K562 (cell line): Measurements from ENCODE around the gene NAP1L4. TPM values are rescaled to one million over a fixed set of nuclear protein-coding genes. Genes with fewer than 3 reads are reported as not detected.
A peak's percentile ranks its signal among the peaks of the same experiment; 100 is the strongest.

Source experiments
- ADNP ChIP-seq: fragments of 200-800 bp; sonication (Bioruptor generic); IDR thresholded peaks from 2 replicates; pipeline ENCODE4 v1.6.1; 2016; ENCODE audit warnings: missing genetic modification characterization, missing compliant biosample characterization
- GATAD2B ChIP-seq: fragments of 450-650 bp; IDR thresholded peaks from 2 replicates; pipeline ENCODE4 v1.6.1; 2017; ENCODE audit warnings: mild to moderate bottlenecking, borderline replicate concordance
- MAFG ChIP-seq: fragments of 450-650 bp; conservative IDR thresholded peaks from 2 replicates; pipeline ENCODE4 v1.6.1; 2016; ENCODE audit warnings: missing genetic modification characterization, missing compliant biosample characterization
- MGA ChIP-seq: fragments of 450-650 bp; IDR thresholded peaks from 2 replicates; pipeline ENCODE4 v1.6.1; 2016; ENCODE audit warnings: mild to moderate bottlenecking, moderate library complexity
- MLX ChIP-seq, 2 experiments: fragments of 450-650 bp in 1 of 2; sonication (generic) in 1 of 2; formaldehyde crosslinking; conservative IDR thresholded peaks; 2 replicates each; pipeline versions ENCODE4 v1.4.0 to v1.8.1; 2020 to 2022; ENCODE audit warnings: mild to moderate bottlenecking in 1 of 2, missing genetic modification reagents in 1 of 2
- RBM22 ChIP-seq: fragments of 200-400 bp; formaldehyde crosslinking; IDR thresholded peaks from 2 replicates; pipeline ENCODE4 v1.6.1; 2018; ENCODE audit warnings: low read length, low read depth; ENCODE audit not compliant: poor library complexity, severe bottlenecking
- SMAD1 ChIP-seq: fragments of 150-350 bp; IDR thresholded peaks from 2 replicates; pipeline ENCODE4 v1.6.1; 2014; ENCODE audit warnings: low read length, low read depth; ENCODE audit not compliant: partially characterized antibody
- THRAP3 ChIP-seq: fragments of 450-650 bp; IDR thresholded peaks from 2 replicates; pipeline ENCODE4 v1.6.1; 2016; ENCODE audit warnings: mild to moderate bottlenecking, inconsistent platforms, borderline replicate concordance
- USF1 ChIP-seq: sonication (generic); formaldehyde crosslinking; IDR thresholded peaks from 2 replicates; pipeline ENCODE4 v1.9.0; 2022; ENCODE audit warnings: mild to moderate bottlenecking, missing genetic modification reagents
- ZBTB2 ChIP-seq: fragments of 450-650 bp; IDR thresholded peaks from 2 replicates; pipeline ENCODE4 v1.6.1; 2016; ENCODE audit warnings: antibody characterized with exemption
- ZBTB7A ChIP-seq: IDR thresholded peaks from 2 replicates; pipeline ENCODE4 v1.6.1; 2011; ENCODE audit warnings: low read depth, mild to moderate bottlenecking, low read length, moderate library complexity, borderline replicate concordance; ENCODE audit not compliant: control insufficient read depth
- ZNF146 ChIP-seq: IDR thresholded peaks from one replicate; pipeline ENCODE4 v1.6.1; 2018; ENCODE audit warnings: missing compliant biosample characterization; ENCODE audit not compliant: unreplicated experiment
- polyA plus RNA-seq, 8 experiments: library from polyadenylated mRNA; depleted of rRNA in 4 of 8; stranded (reverse) in 5 of 8; unstranded in 3 of 8; fragments of >200 nt; fragmentation: Nextera tagmentation in 2 of 8; fragmentation: Illumina TruSeq in 1 of 8; extraction: Ambion mirVana in 2 of 8; extraction: Trizol in 1 of 8; gene quantifications; 2 replicates each; pipeline versions ENCODE4 v1.2.1 to v1.2.3, GENCODE V29; 2011 to 2014; ENCODE audit warnings: inconsistent platforms in 1 of 8, missing spikeins in 1 of 8
- total RNA-seq, 7 experiments: library from RNA; depleted of rRNA in 6 of 7; stranded (reverse); fragments of >200 nt in 6 of 7; fragmentation: Illumina TruSeq in 2 of 7; extraction: Trizol in 2 of 7; gene quantifications; 2 replicates each; pipeline versions ENCODE4 v1.2.1 to v1.2.3, GENCODE V29; 2011 to 2021; ENCODE audit warnings: low replicate concordance in 1 of 7

Gene NAP1L4
- total and polyA plus RNA-seq, 9 of the 15 experiments (the other 6 are each of a cell fraction or from before 2014, with no cell fraction given), result 34.1 to 237 (median 179) TPM

GRCh38 chr11:2929950-2930703 lies 62.0 kb downstream of the NAP1L4 start (continued):
- peak; percentile 73 for TF ChIP-seq MGA
- peak; percentile 67; the same call in 1 of the 2 replicates for TF ChIP-seq ADNP
- peak; percentile 59 for TF ChIP-seq USF1 (CRISPR knock-in tag)
- 0 out of 2 replicates have a peak, but pooled peaks have one; percentile 27 for TF ChIP-seq GATAD2B
- peak; percentile 41; the same call in 1 of the 2 replicates for TF ChIP-seq ZBTB2
- peak; percentile 3 for TF ChIP-seq ZNF146 (CRISPR knock-in tag)
- TF ChIP-seq MLX (CRISPR knock-in tag; conservative IDR thresholded peaks at IDR 0.05), result no peak
- no peak for TF ChIP-seq RBM22
- no peak for TF ChIP-seq MAFG (tag)
- no peak for TF ChIP-seq THRAP3
- peak; percentile 100 for TF ChIP-seq ZBTB7A
- no peak for TF ChIP-seq SMAD1
